IMR-90 (cell line): ENCODE results near the gene ZNF526.

ENCODE experiments used
- CTCF ChIP-seq: conservative IDR thresholded peaks from 2 replicates; pipeline ENCODE4 v1.5.1; 2012; ENCODE audit warnings: mild to moderate bottlenecking, low read depth, low read length, improper control_type of control experiment
- POLR2A ChIP-seq: IDR thresholded peaks from 2 replicates; pipeline ENCODE4 v1.6.1; 2012; ENCODE audit warnings: mild to moderate bottlenecking, low read depth, low read length
- SMC3 ChIP-seq: fragments of 150-350 bp; IDR thresholded peaks from 2 replicates; pipeline ENCODE4 v1.6.1; 2016; ENCODE audit warnings: low read depth, mild to moderate bottlenecking, antibody characterized with exemption, low read length, moderate library complexity
- USF2 ChIP-seq: fragments of 150-350 bp; IDR thresholded peaks from 2 replicates; pipeline ENCODE4 v1.6.1; 2017; ENCODE audit warnings: mild to moderate bottlenecking, antibody characterized with exemption, low read length, low read depth
- TF ChIP-seq, protein P1 (sequence below): fragments of 150-350 bp; IDR thresholded peaks from 2 replicates; pipeline ENCODE4 v1.6.1; 2016; ENCODE audit warnings: low read depth, mild to moderate bottlenecking, low read length, moderate library complexity, borderline replicate concordance

DNA sequence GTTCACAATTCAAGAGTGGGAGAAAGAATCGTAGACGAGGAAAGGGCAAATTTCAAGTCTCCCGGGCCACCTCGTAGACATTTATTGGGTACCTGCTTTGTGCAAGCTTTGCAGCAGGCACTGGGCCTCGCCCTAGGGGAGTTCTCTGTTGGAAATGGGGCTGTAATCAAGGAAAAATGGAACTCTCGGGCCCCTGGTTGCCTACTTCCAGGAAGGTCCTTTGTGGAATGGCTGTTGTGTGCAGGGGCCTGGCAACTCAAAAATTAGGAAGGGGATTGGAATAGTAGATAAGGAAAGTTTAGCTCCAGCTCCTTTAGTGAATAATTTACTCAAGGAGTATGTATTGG lies 612 bp downstream of the ZNF526 start:
- TF ChIP-seq CTCF (no peak), POLR2A (no peak), USF2 (no peak), SMC3 (no peak)
- TF ChIP-seq, protein P1, sequence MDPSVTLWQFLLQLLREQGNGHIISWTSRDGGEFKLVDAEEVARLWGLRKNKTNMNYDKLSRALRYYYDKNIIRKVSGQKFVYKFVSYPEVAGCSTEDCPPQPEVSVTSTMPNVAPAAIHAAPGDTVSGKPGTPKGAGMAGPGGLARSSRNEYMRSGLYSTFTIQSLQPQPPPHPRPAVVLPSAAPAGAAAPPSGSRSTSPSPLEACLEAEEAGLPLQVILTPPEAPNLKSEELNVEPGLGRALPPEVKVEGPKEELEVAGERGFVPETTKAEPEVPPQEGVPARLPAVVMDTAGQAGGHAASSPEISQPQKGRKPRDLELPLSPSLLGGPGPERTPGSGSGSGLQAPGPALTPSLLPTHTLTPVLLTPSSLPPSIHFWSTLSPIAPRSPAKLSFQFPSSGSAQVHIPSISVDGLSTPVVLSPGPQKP = no peak
